Hepatocyte (in vitro differentiated cells): ENCODE data around the gene LDLR.

Source experiments
- EZH2 ChIP-seq: fragments of 200-600 bp; sonication (generic); IDR thresholded peaks from 2 replicates; pipeline ENCODE4 v1.6.1; 2016; ENCODE audit warnings: antibody characterized with exemption, mild to moderate bottlenecking, borderline replicate concordance
- EZH2phosphoT487 ChIP-seq: fragments of 200-600 bp; sonication (generic); IDR thresholded peaks from one replicate; pipeline ENCODE4 v1.6.1; 2018; ENCODE audit warnings: antibody characterized with exemption, mild to moderate bottlenecking, low read depth, moderate library complexity; ENCODE audit not compliant: unreplicated experiment, severe bottlenecking
- TF ChIP-seq, protein P1 (sequence below): fragments of 200-600 bp; sonication (generic); IDR thresholded peaks from 2 replicates; pipeline ENCODE4 v1.5.1; 2016; ENCODE audit warnings: antibody characterized with exemption, mild to moderate bottlenecking; ENCODE audit not compliant: poor library complexity

DNA sequence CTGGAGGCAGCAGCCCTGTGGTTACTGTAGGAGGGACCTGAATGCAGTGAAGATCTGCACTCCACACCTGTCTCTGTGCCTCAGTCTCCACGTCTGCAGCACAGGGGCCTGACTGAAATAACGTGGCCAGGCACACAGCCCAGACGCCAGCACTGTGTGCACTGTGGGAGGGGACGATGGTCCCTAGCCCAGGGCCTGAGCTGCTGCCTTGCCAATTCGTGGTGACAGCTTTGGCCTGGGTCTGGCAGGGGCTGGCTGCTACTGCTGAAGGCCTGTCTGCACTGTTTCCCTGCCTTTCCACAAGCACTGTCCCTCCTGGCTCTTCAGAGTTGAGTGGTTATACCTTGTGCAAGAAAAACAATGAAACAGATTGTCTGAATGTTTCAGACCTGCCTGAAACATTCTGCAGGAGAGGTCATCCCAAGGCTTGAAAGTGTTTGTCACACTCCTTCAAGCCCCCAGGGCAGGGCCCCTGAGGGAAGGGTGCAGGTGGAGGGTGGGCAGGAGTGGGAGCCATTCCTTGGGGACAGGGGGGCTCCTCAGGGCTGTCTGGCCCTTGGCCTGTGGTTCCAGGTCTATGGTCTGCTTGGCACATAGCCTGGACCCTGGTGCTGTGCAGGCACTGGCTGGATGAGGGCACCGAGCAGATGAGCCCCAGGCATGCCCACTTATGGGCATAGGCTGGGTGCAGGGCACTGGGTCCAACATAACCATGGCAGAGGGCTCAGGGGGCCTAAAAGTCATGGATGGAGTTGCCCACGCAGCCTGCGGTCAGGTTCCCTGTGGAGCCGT, 38.7 kb upstream of the LDLR start:
- TF ChIP-seq, protein P1, sequence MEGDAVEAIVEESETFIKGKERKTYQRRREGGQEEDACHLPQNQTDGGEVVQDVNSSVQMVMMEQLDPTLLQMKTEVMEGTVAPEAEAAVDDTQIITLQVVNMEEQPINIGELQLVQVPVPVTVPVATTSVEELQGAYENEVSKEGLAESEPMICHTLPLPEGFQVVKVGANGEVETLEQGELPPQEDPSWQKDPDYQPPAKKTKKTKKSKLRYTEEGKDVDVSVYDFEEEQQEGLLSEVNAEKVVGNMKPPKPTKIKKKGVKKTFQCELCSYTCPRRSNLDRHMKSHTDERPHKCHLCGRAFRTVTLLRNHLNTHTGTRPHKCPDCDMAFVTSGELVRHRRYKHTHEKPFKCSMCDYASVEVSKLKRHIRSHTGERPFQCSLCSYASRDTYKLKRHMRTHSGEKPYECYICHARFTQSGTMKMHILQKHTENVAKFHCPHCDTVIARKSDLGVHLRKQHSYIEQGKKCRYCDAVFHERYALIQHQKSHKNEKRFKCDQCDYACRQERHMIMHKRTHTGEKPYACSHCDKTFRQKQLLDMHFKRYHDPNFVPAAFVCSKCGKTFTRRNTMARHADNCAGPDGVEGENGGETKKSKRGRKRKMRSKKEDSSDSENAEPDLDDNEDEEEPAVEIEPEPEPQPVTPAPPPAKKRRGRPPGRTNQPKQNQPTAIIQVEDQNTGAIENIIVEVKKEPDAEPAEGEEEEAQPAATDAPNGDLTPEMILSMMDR = no peak
- no peak for TF ChIP-seq EZH2phosphoT487
- TF ChIP-seq EZH2 = no peak
